SKM-1 (cell line): Measurements from ENCODE around the gene MFN1.
"Not testable (repeated sequence)": the region's sequence is repeated elsewhere in the genome, so short reads cannot be mapped to it uniquely, and the experiment has no call there.

Experiments used
- DNase-seq: peaks from one replicate; lab custom pipeline; 2025; ENCODE audit not compliant: unreplicated experiment; lab: John Stamatoyannopoulos, UW

MFN1 gene

DNA sequence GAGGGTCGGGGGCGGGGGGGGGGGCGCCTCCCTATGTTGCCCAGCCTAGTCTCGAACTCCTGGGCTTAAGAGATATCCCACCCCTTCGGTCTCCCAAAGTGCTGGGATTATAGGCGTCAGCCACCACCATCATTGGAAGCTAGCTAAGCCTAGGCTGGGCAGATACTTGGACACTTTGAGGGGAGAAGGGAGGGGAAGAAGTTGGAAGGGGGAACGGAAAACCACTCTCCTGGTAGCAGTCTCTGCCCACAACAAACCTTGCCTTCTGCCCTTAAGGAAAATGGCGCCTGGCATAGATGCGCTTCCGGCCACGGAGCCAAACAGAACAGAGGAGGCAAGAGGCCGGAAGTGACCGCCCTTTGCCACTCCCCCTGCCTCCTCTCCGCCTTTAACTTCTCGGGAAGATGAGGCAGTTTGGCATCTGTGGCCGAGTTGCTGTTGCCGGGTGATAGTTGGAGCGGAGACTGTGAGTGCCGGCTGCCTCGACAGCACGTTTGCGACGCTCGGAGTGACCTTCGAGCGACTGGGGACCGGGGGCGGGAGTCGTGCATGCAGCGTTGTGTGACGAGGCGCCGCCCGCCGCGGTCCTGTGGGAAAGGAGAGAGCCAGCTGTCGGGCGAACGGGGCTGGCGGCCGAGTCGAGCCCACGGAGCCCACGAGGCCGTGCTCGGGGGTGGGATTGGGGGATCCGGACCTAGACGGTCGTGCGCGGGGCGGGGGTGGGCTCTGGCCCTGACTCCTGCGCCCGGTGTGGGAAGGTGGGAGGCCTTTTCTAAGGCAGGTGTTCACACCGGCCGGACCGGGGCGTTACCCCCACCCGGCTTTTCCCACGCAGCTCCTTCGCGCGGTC lies at the start of gene MFN1:
MFN1 (plus strand) TSS at position 365 of the 850 bp plus-strand sequence. CDS start 1,143 bp downstream, outside the sequence.
- peak; percentile 90 for DNase-seq

DNA sequence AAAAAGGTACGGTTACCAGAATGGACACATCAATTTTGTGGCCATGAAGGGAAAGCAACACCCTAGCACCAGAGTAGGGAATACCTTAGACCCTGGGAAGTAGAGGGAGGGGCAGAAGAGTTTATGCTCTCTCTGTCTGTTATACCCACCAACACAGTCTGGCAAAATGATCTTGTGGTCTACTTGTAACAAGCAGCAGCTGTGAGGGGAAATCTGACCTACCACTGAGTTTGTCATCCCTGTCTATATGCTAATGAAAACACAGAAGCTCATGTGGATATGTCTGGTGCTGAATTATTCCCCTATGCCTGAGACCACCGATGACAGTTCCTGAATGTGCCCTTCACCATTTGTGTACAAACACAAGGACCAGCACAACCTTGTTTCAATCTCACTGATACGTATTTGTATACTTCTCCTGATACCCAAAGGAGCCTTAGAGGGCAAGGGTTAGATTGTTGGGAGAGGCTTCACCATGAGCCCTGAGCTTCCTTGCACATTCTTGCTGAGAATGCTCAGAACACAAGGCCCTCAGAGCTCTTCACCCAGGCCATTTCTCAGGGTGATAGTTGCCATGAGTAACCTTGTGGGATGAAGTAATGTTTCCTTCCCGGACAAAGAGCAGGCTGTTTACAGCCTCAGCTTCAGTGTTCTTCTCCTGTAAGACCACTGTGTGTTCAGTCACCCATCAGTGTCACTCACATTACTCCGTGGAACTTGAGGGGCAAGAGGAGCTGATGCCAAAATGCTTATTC lies 49.4 kb upstream of the MFN1 start:
- DNase-seq: no peak

DNA sequence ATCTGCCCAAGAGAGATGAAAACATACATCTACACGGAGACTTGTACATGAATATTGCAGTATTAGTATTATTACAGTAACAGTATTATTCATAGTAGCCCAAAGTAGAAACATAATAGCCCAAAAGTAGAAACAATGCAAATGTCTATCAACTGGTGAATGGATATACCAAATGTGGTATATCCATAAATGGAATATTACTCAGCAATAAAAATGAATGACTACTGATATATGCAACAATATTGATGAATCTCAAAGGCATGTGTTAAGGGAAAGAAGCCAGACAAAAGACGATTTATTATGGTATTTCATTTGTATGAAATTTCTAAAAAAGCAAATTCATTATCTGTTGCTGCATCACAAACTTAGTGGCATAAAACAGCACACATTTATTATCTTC lies 48.2 kb upstream of the MFN1 start:
- no peak for DNase-seq

DNA sequence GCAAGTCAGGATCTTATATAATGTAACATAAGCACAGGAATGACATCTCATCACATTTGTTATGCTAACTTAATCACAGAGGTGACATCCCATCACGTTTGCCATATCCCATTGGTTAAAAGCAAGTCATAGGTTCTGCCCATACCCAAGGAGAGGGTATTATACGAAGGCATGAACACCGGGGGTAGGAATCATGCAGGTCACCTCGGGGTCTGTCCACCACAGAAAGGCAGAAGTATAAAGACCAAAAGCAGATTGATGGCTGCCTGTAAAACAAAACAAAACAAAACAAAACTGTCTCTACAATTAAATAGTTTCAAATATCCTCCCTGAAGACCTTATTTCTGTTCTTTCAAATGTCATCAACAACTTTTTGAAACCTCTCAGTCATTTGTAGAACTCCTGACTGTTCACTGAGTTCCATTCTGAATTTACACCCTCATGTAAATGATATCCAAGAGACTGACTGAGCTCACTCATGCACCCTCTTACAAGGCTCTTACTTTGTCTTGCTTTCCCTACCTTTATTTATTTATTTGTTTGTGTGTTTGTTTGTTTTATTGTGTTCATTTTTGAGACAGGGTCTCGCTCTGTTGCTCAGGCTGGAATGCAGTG lies 47.4 kb upstream of the MFN1 start:
- DNase-seq: no peak

DNA sequence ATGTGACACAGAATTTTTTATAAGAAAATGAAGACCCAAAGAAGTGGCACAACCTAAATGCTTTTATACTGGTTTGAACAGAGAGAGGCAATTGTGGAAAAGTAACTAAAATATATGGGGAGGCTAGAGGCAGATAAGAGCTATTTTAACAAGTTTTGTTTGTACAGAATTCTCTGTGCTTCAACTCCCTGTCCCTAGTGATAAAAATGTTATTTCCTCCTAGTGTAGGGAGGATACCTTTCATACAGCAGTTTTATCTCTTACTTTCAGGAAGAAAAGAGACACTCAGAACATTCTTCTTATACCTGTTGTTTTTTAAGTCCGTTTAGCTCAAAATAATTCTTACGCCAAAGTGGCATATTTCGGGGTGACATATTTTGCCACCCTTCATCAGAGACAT lies 45.9 kb upstream of the MFN1 start:
- DNase-seq: no peak

DNA sequence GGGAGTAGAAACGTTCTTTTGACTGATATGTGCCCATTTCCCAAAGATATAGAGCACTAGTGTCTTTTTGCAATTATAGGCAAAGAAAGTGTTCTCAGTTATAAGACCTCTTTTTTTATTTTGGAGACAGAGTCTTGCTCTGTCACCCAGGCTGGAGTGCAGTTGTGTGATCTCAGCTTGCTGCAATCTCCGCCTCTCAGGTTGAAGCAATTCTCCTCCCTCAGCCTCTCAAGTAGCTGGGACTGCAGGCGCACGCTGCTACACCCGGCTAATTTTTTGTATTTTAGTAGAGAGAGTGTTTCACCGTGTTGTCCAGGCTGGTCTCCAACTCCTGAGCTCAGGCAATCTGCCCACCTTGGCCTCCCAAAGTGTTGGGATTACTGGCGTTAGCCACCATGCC lies 45.4 kb upstream of the MFN1 start:
- DNase-seq: no peak

DNA sequence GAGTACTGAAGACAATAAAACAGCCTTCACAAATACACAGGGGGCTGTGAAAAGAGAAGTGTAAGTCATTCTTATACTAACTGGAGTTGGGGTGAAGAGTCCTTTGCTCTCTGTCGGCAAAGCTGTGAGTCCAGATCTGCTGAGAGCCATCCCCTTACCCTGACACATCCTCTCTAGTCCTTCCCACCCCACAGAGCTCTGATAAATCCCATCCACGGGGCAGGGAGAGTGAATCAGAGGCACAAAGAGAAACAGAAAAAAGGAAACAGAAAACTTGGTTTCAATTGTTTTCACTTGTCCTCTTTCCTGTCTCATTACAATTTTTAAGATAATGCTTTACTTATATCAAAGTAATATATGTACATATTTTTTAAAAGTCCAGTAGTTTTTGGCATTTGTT lies 42.9 kb upstream of the MFN1 start:
- DNase-seq: no peak

DNA sequence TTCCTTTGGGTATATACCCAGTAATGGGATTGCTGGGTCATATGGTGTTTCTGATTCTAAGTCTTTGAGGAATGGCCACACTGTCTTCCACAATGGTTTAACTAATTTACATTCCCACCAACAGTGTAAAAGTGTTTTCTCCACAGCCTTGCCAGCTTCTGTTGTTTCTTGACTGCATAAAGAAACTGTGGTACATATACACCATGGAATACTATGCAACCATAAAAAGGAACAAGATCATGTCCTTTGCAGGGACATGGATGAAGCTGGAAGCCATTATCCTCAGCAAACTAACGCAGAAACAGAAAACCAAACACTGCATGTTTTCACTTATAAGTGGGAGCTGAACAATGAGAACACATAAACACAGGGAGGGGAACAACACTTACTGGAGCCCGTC lies 40.1 kb upstream of the MFN1 start:
- not testable (repeated sequence) for DNase-seq

DNA sequence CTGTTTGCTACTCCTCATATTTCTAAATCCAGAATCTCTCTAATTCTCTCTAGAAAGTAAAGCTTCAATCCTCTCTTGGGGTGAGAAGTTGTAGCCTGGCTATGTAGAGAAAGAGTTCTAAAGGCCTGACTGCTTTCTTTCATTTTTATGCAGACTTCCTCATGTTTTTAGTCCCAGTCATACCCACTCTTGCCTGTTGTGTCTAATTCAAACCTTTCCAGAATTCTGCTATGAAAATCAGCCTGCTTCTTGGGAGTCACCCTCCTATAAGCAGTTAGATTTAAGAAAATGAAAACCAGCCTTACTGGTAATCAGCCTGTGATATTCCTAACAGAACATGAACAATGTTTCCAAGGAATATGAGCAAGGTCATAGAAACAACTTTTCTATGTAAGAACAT lies 39.5 kb upstream of the MFN1 start:
- DNase-seq: no peak

DNA sequence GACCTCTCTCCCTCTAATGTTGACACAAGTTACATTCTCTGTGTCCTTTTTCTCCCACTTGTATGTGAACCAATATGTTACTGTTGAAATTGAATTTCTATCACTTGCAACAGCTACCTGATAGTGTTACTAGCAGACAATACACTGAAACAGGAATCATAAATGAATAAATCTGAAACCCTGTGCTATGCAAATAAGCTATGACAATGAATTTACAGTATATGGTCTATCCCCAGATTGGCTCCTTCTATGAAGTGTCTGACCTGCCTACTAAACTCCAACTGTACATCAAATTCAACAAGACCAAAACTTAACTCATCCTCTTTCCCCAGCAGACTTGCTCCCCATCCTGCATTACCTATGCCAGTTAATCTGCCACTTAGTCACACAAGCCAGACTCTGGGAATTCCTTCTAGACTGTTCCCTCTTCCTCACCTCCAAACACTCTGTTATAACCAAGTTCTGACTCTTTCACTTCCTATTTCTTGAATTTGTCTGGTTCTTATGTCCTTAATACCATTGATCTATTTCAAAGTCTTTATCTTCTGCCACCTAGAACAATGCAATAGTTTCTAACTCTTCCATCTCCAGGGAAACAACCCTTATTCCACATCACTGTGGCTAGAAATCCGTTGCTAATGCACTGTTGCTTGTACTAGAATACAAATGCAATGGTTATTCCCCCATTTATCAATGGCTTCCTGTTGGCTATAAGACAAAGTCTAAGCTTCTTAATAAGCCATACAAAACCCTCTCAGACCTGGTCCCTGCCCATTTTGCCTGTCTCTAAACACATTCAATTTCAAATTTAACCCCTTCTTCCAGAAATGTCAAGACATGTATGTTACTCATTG lies 38.1 kb upstream of the MFN1 start:
- no peak for DNase-seq

DNA sequence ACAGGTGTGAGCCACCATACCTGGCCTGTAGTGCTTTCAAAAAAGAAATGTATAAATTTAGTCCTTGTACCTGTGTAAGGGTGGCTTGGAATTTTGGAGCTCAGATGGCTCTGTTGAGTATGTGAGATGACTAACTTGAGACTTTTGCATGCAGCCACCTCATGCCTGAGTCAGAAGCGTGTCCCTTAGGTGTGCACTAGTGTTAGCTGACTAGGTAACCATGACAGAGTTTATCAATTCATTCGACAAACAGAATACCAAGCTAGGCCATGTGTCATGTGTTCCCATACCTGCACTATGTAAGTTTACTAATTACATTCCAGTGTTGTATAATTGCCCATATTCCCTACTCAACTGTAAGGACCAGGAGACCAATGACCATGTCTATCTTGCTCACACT lies 28.6 kb upstream of the MFN1 start:
- DNase-seq: no peak

DNA sequence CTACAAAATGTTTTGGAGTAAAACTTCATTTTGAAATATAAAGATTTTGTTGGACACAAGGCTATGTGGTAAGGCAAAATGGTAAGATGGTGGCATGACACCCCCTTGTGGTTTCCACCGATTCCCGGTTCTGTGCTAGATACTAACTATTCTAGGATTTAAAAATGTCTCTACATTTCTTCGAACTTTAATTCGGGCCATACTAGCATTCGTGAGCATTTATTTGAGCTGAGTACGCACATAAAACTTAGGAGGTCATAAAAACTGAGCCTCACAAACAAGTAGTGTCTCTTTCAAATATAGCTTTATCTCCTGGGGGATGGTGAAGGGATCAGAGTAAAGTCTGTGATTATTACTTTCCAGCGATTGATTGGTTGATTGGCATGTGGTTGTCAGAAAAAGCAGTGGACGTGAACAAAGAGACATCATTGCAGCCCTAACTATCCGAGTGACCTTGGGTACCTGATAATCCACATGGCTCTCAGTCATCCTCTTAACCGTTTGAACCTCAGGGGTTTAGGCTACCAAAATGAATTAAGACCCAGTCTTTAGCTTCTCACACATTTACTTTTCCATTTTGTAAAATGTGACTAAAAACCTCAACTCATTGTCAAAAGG lies 25.7 kb upstream of the MFN1 start:
- no peak for DNase-seq

DNA sequence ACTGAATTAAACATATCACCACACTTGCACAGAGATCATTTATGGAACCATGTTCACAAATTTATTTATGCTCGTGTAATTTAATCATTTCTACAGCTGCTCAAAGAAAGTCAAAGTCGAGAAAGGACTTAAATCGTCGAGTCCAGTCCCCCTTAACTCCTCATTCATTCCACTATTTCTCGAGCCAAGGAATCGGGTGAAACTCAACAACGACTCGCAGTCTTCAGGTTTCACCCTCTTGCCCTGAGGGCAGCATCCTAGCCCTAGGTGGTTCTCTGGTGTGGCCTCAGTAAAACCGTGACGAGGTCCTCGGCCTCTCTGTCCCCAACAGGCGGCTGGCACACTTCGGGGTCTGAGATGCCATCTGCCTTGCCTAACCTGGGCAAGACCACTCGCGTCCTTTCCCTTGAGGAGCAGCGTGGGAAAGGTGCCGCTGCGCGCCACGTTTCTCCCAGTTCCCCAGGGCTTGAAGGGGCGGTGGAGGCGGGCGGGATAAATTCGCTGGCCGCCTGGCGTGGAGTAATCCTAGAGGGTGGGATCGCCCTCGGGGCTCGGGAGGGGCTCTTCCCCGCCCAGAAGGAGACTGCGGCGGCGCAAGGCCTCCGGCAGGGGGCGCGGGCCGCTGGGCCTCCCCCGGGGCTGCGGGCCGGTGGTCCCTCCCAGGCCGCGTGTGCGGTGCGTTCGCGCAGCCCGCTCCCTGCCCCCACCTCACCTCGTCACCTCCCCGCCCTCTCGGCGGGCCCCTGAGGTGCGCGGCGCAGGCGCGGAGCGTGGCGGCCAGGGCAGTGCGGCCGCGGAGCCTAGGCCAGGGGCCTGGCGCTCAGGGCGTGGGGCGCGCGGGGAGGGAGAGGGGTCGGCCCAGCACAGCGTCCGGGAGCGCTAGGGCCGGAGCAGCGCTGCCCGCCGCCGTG lies 25.0 kb upstream of the MFN1 start, which contains the start of gene ZNF639:
ZNF639 (plus strand) TSS at position 746 of the 911 bp plus-strand sequence. CDS start 5,263 bp downstream, outside the sequence.
- DNase-seq: peak; percentile 65

DNA sequence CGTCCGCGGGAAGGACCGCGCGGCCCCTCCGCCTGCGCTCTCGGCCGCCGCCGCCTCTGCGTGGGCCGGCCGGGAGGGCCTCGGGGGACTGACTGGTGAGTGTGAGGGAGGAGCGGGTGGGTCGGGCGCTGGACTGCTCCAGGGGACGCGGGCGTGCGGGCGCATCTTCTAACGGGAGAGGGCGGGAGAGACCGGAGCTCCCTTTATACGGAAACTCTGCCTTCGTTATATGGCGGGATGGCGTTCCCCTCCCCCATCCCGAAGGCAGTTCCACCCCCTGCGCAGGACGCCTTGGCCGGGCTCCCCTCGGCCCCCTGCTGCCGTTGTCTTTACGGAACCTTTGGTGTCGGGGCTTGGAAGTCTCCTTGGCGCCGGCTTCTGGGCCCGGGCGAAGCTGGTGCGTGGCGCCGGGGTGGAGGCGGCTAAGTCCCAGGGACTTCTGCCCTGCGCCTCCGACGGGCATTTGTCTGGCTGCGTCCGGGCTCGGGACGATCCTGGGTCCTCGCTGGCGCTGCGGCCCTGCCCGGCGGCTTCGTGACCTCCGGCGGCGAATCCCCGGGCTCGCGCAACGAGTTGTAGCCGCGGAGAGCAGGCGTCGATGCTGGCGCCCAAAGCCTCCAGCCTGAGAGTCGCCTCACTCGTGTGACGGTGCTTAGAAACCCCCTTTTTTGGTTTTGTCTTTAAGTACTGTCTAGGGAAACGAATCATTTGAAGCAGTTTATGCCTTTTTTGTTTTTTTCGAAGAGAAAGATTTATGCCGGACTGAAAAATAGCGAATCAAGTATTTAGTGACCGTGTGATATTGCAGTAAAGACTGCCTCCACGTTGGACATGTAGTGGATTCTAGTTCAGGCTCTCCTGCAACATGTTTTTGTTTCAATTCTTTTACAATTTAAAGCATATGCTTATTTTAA lies 24.1 kb upstream of the MFN1 start:
- DNase-seq: no peak

DNA sequence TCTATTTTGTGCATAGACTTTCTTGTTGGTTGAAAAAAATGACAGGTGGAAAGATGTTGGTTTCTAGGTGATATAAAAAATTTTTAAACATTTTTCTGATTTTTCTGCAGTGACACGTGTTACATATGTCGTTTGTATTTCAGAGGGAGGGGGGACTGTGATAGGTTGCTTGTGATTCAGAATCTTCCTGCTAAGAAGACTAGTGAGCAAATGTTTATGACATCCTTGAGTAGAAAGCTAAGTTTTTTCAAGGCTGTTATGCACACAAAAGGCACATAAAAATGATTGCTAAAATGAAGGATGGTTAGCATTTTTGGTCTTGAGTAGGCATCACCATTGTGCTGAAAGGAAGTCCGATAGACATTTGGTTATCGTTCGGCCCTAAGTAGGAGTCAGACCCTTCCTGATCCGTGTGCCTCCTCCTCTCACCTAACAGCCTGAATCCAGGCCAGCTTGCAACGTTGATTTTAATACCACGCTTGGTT lies 23.2 kb upstream of the MFN1 start:
- no peak for DNase-seq

DNA sequence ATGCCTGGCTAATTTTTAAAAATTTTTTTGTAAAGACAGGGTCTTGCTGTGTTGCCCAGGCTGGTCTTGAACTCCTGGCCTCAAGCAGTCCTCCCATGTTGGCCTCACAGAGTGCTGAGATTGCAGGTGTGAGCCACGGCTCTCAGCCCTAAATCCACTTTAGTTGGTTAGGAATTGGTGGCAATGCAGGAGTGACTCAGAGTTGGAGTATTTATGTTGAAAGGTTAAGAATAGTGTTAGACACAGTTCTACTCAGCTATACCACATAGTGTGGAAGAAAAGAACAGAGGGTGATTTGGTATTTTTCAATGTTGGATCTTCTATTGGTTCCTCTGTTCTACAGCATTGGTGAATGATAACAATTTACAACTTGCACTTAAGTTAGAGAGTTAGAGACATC lies 17.1 kb upstream of the MFN1 start:
- DNase-seq: no peak

DNA sequence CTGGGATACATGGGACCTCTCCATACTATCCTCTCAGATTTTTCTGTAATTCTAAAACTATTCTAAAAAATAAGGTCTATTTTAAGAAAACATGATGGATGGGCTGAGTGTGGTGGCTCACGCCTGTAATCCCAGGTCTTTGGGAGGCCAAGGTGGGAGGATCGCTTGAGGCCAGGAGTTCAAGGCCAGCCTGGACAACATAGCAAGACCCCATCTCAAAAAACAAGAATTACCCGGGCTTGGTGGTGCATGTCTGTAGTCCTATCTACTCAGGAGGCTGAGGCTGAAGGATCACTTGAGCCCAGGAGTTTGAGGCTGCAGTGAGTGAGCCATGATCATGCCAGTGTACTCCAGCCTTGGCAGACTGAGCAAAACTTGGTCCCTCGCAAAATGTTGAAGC lies 15.3 kb upstream of the MFN1 start:
- DNase-seq: no peak

DNA sequence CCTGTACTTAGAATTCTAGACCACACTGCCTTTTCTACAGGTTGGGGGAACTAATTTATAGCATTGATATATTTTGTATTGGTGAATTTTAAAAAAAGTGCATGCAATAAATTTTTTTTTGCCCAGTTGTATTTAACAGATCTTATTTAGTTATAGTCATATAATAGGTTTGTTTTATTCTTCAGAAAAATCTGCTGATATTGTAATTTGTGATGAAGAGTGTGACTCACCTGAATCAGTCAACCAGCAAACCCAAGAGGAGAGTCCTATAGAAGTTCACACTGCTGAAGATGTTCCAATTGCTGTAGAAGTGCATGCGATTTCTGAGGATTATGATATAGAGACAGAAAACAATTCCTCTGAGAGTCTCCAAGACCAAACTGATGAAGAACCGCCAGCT lies 14.4 kb upstream of the MFN1 start:
- DNase-seq: no peak
